Measurements from ENCODE around the gene ENDOV. TPM values are rescaled to one million over a fixed set of nuclear protein-coding genes. Genes with fewer than 3 reads are reported as not detected.

The ENDOV gene
- total RNA-seq, 1 donor from 2014 or later: 40.7 TPM

DNA sequence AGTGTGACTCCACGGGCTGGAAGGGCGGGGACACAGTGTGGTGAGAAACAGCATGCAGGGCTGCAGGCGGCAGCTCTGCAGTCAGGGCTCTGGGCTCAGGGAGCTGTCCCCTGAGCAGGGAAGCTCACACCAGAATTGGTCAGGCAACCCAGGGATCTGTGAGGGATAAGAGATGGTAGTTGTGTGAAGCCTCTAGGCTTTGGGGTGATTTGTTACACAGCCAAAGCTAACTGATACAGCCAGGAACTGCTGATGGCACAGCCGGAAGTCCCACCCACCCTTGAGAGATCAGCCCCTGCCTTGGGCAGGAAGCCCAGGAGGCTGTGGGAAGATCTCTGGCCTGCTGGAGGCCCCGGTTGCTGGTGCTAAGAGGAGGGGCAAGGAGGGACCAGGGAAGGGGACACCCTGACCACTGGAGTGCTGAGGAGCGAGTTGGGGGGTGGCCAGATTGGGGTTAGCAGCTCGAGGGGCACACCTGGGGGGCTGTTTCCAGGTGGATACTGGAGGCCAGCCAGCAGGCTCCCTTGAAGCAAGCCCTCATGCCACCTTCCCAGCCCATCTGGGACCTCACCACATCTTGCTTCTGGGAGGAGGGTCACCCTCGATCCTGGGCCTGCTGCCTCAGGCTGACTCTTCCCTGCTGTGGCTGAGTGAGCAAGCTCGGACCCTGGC, 36.3 kb downstream of the ENDOV start:
- Mint-ChIP-seq H3K36me3 (ENCODE audit: low read depth, unreplicated experiment) (no peaks in the 10 kb centered on the region), H3K4me1 (ENCODE audit: unreplicated experiment) (peaks cover 9% of the 10 kb centered on the region), H3K27me3 (ENCODE audit: unreplicated experiment) (peaks cover 4% of the 10 kb centered on the region), H3K27ac (ENCODE audit: unreplicated experiment) (peak overlapping the region; percentile 59), H3K9me3 (ENCODE audit: unreplicated experiment) (no peaks in the 10 kb centered on the region), H3K4me3 (ENCODE audit: unreplicated experiment) (no peak overlapping the region)
- TF ChIP-seq, protein P1, sequence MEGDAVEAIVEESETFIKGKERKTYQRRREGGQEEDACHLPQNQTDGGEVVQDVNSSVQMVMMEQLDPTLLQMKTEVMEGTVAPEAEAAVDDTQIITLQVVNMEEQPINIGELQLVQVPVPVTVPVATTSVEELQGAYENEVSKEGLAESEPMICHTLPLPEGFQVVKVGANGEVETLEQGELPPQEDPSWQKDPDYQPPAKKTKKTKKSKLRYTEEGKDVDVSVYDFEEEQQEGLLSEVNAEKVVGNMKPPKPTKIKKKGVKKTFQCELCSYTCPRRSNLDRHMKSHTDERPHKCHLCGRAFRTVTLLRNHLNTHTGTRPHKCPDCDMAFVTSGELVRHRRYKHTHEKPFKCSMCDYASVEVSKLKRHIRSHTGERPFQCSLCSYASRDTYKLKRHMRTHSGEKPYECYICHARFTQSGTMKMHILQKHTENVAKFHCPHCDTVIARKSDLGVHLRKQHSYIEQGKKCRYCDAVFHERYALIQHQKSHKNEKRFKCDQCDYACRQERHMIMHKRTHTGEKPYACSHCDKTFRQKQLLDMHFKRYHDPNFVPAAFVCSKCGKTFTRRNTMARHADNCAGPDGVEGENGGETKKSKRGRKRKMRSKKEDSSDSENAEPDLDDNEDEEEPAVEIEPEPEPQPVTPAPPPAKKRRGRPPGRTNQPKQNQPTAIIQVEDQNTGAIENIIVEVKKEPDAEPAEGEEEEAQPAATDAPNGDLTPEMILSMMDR (IDR thresholded peaks at IDR 0.05; ENCODE audit: unreplicated experiment): no peak
- DNase-seq (ENCODE audit: low spot score): no peak

DNA sequence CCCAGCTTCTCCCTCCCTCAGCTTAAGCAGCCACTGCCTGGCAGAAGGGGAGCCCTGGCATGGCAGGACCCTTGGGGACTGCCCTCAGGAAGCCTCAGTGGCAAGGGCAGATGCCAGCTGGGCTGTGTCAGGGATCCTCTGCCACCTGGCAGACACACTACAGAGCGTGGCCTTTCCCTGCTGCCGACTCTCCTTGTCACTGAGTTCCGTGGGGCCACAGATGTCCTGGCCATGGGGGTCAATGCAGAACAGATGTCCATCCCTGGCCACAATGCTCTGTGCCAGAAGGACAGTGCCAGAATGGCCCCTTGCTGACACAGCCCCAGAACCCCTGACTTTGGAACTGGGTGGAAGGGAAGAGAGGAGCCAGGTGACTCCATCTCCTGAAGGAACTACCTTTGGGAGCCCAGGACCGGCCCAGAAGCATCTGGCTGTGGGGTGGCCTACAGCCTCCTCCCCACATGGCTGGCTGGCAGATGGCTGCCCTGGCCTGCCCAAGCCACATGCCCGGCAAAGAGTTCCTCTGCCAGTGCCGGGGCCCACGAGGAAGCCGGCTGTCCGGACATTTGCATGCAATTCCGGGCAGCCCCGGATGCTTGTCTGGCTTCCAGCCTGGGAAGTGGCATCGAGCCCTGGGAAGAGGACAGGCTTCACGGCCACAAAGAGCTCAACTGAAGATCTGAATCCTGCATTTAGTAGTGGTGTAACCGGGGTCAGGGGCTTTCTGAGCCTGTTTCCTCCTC, 37.4 kb downstream of the ENDOV start:
- TF ChIP-seq, protein P1 (IDR thresholded peaks at IDR 0.05; ENCODE audit: unreplicated experiment): no peak
- Mint-ChIP-seq H3K4me3 (ENCODE audit: unreplicated experiment) (no peak overlapping the region), H3K4me1 (ENCODE audit: unreplicated experiment) (peaks cover 13% of the 10 kb centered on the region), H3K9me3 (ENCODE audit: unreplicated experiment) (no peaks in the 10 kb centered on the region), H3K36me3 (ENCODE audit: low read depth, unreplicated experiment) (no peaks in the 10 kb centered on the region), H3K27ac (ENCODE audit: unreplicated experiment) (no peak overlapping the region), H3K27me3 (ENCODE audit: unreplicated experiment) (peaks cover 4% of the 10 kb centered on the region)
- no peak for DNase-seq (ENCODE audit: low spot score)

DNA sequence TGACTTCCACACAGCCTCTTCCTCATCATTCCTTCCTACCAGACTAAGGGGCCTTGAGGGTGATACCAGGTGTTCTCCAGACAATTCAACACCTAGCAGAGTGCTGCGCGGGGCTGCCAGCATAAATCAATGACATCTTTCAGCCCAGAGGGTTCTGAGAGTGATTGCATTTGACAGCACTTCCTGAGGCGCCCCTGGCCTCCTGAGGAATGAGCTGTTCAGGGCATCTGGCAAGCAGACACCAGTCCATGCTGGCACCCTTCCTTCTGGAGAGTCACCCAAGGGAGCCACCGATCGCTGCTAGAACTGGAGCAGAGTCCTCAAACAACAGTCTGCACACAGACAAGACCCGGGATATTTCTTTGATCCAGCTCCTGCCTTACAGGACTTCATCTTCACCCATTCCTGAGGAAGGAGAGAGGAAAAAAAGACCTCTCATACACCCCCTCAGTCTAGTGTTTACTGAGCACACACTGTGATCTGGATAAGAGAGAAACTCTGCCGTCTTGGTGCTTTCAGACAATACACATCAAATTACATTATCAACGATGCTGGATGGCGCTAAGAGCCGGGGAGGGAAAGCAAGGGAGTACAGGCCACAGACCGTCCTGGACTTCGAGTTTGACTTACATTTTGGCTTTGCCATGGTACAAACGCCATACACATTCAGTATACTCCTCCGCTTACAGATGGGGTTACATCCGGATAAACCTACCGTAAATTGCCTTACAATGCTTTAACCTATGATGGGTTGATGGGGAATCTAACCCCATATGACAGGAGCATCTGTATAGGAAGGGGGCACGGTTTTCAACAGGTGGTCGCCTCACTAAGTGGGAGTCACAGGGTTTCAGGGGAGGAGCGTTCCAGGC, 38.4 kb downstream of the ENDOV start:
- Mint-ChIP-seq H3K4me3 (ENCODE audit: unreplicated experiment) (peak overlapping the region; percentile 95), H3K36me3 (ENCODE audit: low read depth, unreplicated experiment) (no peaks in the 10 kb centered on the region), H3K27ac (ENCODE audit: unreplicated experiment) (peak overlapping the region; percentile 98), H3K4me1 (ENCODE audit: unreplicated experiment) (peaks cover 17% of the 10 kb centered on the region), H3K27me3 (ENCODE audit: unreplicated experiment) (peaks cover 9% of the 10 kb centered on the region), H3K9me3 (ENCODE audit: unreplicated experiment) (no peaks in the 10 kb centered on the region)
- no peak for DNase-seq (ENCODE audit: low spot score)
- TF ChIP-seq, protein P1 (IDR thresholded peaks at IDR 0.05; ENCODE audit: unreplicated experiment): no peak

DNA sequence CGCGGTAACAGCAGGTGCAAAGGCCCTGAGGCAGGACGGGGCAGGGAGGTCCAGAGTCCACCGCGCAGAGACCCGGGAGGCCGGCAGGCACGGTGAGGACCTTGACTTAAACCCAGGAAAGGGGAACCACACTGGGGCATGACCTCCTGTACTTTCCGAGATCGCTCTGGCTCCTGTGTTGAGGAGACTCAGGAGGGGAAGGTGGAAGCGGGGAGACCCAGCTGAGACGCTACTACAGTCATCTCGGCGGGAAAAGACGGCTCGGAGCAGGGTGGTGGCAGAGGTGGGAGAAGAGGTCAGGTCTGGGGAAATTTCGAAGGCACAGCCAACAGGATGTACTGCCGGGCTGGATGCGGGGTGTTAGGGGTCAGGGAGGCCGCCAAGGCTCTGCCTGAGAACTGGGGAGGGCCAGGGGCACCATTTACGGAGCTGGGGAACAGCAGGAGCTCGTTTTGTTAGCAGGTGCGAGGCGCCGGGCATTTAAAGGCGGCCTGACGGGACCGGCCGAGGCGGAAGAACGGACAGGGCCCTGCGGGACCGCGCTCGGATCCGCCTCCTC, 39.1 kb downstream of the ENDOV start:
- peaks cover 10% of the 10 kb centered on the region for H3K27me3 Mint-ChIP-seq (ENCODE audit: unreplicated experiment)
- no peaks in the 10 kb centered on the region for H3K36me3 Mint-ChIP-seq (ENCODE audit: low read depth, unreplicated experiment)
- TF ChIP-seq, protein P1 (IDR thresholded peaks at IDR 0.05; ENCODE audit: unreplicated experiment): no peak

More for the DNA sequence above, 39.1 kb downstream of the ENDOV start:
- Mint-ChIP-seq H3K4me3 (ENCODE audit: unreplicated experiment) (peak overlapping the region; percentile 95), H3K4me1 (ENCODE audit: unreplicated experiment) (peaks cover 17% of the 10 kb centered on the region), H3K27ac (ENCODE audit: unreplicated experiment) (peak overlapping the region; percentile 98), H3K9me3 (ENCODE audit: unreplicated experiment) (no peaks in the 10 kb centered on the region)
- no peak for DNase-seq (ENCODE audit: low spot score)

All from endothelial cell (in vitro differentiated cells).